Hepatocyte (in vitro differentiated cells): Measurements from ENCODE around the gene UBE2D2. TPM values are rescaled to one million over a fixed set of nuclear protein-coding genes. Genes with fewer than 3 reads are reported as not detected.
"Not testable (repeated sequence)": the region's sequence is repeated elsewhere in the genome, so short reads cannot be mapped to it uniquely, and the experiment has no call there.

ENCODE experiments used
- DNase-seq: peaks from one replicate; pipeline ENCODE4 v3.0.0-alpha.2; 2016; ENCODE audit warnings: low spot score
- H2AFZ ChIP-seq: fragments of 200-600 bp; sonication (generic); 2 replicates; pipeline ENCODE4 v1.6.0; 2016; ENCODE audit warnings: antibody characterized with exemption, mild to moderate bottlenecking
- H3K27ac ChIP-seq: fragments of 200-600 bp; sonication (generic); 2 replicates; pipeline ENCODE4 v1.5.1; 2016; ENCODE audit warnings: mild to moderate bottlenecking
- H3K27me3 ChIP-seq: fragments of 200-600 bp; sonication (generic); 2 replicates; pipeline ENCODE4 v1.6.1; 2016
- H3K36me3 ChIP-seq: fragments of 200-600 bp; sonication (generic); replicated peaks from 2 replicates; pipeline ENCODE4 v1.5.1; 2016; ENCODE audit warnings: low read depth; ENCODE audit not compliant: insufficient read depth
- H3K4me1 ChIP-seq: fragments of 200-600 bp; sonication (generic); 2 replicates; pipeline ENCODE4 v1.5.1; 2016; ENCODE audit warnings: mild to moderate bottlenecking, moderate library complexity; ENCODE audit not compliant: insufficient read depth
- H3K4me2 ChIP-seq: fragments of 200-600 bp; sonication (generic); 2 replicates; pipeline ENCODE4 v1.6.0; 2016
- H3K4me3 ChIP-seq: fragments of 200-600 bp; sonication (generic); 2 replicates; pipeline ENCODE4 v1.5.1; 2016; ENCODE audit warnings: mild to moderate bottlenecking
- H3K79me2 ChIP-seq: fragments of 200-600 bp; sonication (generic); 2 replicates; pipeline ENCODE4 v1.6.0; 2017; ENCODE audit warnings: mild to moderate bottlenecking
- H3K9me2 ChIP-seq: fragments of 200-600 bp; sonication (generic); replicated peaks from 2 replicates; pipeline ENCODE4 v1.6.0; 2017; ENCODE audit warnings: mild to moderate bottlenecking; ENCODE audit not compliant: insufficient read depth
- H3K9me3 ChIP-seq: fragments of 200-600 bp; sonication (generic); 2 replicates; pipeline ENCODE4 v1.5.1; 2016; ENCODE audit warnings: low read depth, mild to moderate bottlenecking
- H4K20me1 ChIP-seq: fragments of 200-600 bp; sonication (generic); 2 replicates; pipeline ENCODE4 v1.6.0; 2016; ENCODE audit warnings: mild to moderate bottlenecking; ENCODE audit not compliant: insufficient read depth, poor library complexity, severe bottlenecking
- EZH2 ChIP-seq: fragments of 200-600 bp; sonication (generic); IDR thresholded peaks from 2 replicates; pipeline ENCODE4 v1.6.1; 2016; ENCODE audit warnings: antibody characterized with exemption, mild to moderate bottlenecking, borderline replicate concordance
- EZH2phosphoT487 ChIP-seq: fragments of 200-600 bp; sonication (generic); IDR thresholded peaks from one replicate; pipeline ENCODE4 v1.6.1; 2018; ENCODE audit warnings: antibody characterized with exemption, mild to moderate bottlenecking, low read depth, moderate library complexity; ENCODE audit not compliant: unreplicated experiment, severe bottlenecking
- WGBS: methylation state at CpG from one replicate; pipeline ENCODE4 v1.1.6; 2016; ENCODE audit warnings: low lambda C conversion rate; ENCODE audit errors: missing lambda C conversion rate; 5-methylcytosine and 5-hydroxymethylcytosine counted together
- polyA plus RNA-seq: library from polyadenylated mRNA; unstranded; fragments of >200 nt; fragmentation: Nextera tagmentation; extraction: Ambion mirVana; gene quantifications from 2 replicates; pipeline ENCODE4 v1.2.1, GENCODE V29; 2016
- total RNA-seq: library from RNA; depleted of rRNA; stranded (reverse); fragments of >200 nt; gene quantifications from 2 replicates; pipeline ENCODE4 v1.2.3, GENCODE V29; 2014
- TF ChIP-seq, protein P1 (sequence below): fragments of 200-600 bp; sonication (generic); IDR thresholded peaks from 2 replicates; pipeline ENCODE4 v1.5.1; 2016; ENCODE audit warnings: antibody characterized with exemption, mild to moderate bottlenecking; ENCODE audit not compliant: poor library complexity

The UBE2D2 gene
- total and polyA plus RNA-seq, 2 experiments from 2014 or later: 85.9 to 182 TPM

DNA sequence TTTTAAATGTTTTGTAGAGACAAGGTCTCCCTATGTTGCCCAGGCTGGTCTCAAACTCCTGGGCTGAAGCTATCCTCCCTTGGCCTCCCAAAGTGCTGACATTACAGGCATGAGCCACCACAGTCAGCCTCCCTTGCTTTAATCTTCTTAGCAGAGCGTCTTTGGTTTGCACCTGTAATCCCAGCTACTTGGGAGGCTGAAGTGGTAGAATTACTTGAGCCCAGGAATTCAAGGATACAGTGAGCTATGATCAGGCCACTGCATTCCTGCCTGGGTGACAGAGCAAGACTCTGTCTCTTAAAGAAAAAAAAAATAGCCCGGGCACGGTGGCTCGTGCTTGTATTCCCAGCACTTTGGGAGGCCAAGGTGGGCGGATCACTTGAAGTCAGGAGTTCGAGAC is 27.8 kb downstream of the UBE2D2 start:
- Histone ChIP-seq H3K4me1 (no peaks in the 10 kb centered on the region), H3K27me3 (no peaks in the 10 kb centered on the region), H3K4me2 (no peak overlapping the region), H3K9me2 (no peaks in the 10 kb centered on the region), H3K4me3 (no peak overlapping the region), H4K20me1 (peaks cover 86% of the 10 kb centered on the region), H3K79me2 (peaks cover 99% of the 10 kb centered on the region), H3K27ac (no peak overlapping the region), H3K36me3 (no peaks in the 10 kb centered on the region), H2AFZ (no peak overlapping the region), H3K9me3 (no peaks in the 10 kb centered on the region)
- no peak for DNase-seq
- 96% methylated on average over 6 of the region's 6 CpGs for WGBS
- TF ChIP-seq EZH2 (no peak), EZH2phosphoT487 (no peak)
- TF ChIP-seq, protein P1, sequence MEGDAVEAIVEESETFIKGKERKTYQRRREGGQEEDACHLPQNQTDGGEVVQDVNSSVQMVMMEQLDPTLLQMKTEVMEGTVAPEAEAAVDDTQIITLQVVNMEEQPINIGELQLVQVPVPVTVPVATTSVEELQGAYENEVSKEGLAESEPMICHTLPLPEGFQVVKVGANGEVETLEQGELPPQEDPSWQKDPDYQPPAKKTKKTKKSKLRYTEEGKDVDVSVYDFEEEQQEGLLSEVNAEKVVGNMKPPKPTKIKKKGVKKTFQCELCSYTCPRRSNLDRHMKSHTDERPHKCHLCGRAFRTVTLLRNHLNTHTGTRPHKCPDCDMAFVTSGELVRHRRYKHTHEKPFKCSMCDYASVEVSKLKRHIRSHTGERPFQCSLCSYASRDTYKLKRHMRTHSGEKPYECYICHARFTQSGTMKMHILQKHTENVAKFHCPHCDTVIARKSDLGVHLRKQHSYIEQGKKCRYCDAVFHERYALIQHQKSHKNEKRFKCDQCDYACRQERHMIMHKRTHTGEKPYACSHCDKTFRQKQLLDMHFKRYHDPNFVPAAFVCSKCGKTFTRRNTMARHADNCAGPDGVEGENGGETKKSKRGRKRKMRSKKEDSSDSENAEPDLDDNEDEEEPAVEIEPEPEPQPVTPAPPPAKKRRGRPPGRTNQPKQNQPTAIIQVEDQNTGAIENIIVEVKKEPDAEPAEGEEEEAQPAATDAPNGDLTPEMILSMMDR: no peak

GRCh38 chr5:139592289-139592688 is 31.1 kb downstream of the UBE2D2 start:
- WGBS: 93% methylated on average over 3 of the region's 3 CpGs
- DNase-seq: no peak
- H2AFZ ChIP-seq: no peak overlapping the region
- H3K4me3 ChIP-seq: no peak overlapping the region
- H3K27me3 ChIP-seq: no peaks in the 10 kb centered on the region
- H3K9me3 ChIP-seq: no peaks in the 10 kb centered on the region
- no peaks in the 10 kb centered on the region for H3K9me2 ChIP-seq
- H4K20me1 ChIP-seq: peaks cover 68% of the 10 kb centered on the region
- no peaks in the 10 kb centered on the region for H3K36me3 ChIP-seq
- TF ChIP-seq EZH2phosphoT487: no peak
- TF ChIP-seq EZH2: no peak
- TF ChIP-seq, protein P1: no peak
- no peaks in the 10 kb centered on the region for H3K4me1 ChIP-seq
- no peak overlapping the region for H3K4me2 ChIP-seq
- peaks cover 100% of the 10 kb centered on the region for H3K79me2 ChIP-seq
- H3K27ac ChIP-seq: no peak overlapping the region

- H3K79me2 ChIP-seq: peaks cover 100% of the 10 kb centered on the region
- H3K4me2 ChIP-seq, H3K36me3 ChIP-seq, DNase-seq, H3K9me2 ChIP-seq, H3K27ac ChIP-seq, H3K9me3 ChIP-seq, H3K4me3 ChIP-seq, H3K4me1 ChIP-seq, H3K27me3 ChIP-seq, H2AFZ ChIP-seq: not testable (repeated sequence)
- WGBS: 92% methylated on average over 8 of the region's 8 CpGs
- H4K20me1 ChIP-seq: peaks cover 68% of the 10 kb centered on the region
Observed at GRCh38 chr5:139593076-139593475, 31.9 kb downstream of the UBE2D2 start.

DNA sequence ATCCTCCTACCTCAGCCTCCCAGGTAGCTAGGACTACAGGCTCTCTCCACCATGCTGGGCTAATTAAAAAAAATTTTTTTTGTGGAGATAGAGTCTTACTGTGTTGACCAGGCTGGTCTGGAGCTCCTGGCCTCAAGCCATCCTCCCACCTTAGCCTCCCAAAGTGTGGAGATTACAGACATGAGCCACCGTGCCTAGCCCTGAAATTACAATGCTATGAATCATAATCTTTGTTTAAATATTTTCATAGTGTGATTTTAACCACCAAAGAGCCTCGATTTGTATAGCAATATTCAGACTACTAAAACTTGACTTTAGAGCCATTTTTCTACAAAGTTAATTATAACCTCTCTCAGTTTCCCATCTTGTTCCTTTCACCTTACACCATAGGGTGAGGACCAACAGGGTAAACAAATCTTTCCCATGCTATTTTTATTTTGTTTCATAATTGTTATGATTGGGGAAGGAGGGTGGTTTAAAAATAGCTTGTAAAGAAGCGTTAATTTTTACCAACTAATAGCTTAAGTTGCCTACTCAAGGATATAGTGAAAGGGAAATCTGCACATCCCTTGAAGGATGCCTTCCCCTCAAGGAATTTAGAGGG is 32.7 kb downstream of the UBE2D2 start:
- TF ChIP-seq EZH2phosphoT487 (no peak), EZH2 (no peak)
- TF ChIP-seq, protein P1: no peak
- Histone ChIP-seq H3K4me1 (no peaks in the 10 kb centered on the region), H3K27ac (no peak overlapping the region), H3K9me2 (no peaks in the 10 kb centered on the region), H4K20me1 (peaks cover 61% of the 10 kb centered on the region), H3K27me3 (no peaks in the 10 kb centered on the region), H3K79me2 (peaks cover 100% of the 10 kb centered on the region), H3K9me3 (no peaks in the 10 kb centered on the region), H3K36me3 (no peaks in the 10 kb centered on the region), H3K4me3 (no peak overlapping the region), H3K4me2 (no peak overlapping the region), H2AFZ (no peak overlapping the region)
- WGBS: 74% methylated on average over 3 of the region's 3 CpGs
- no peak for DNase-seq
